ENCODE data around the gene TTI1.

GRCh38 chr20:38024496-38024895 is 8.8 kb downstream of the TTI1 start:
- TF ChIP-seq CTCF (IDR thresholded peaks at IDR 0.05) (no peak), POLR2A (IDR thresholded peaks at IDR 0.05) (no peak)

Data from ovary (tissue), 3 donors.